NK-92 (cell line): ENCODE data around the gene SNRNP200.
"Not testable (repeated sequence)": the region's sequence is repeated elsewhere in the genome, so short reads cannot be mapped to it uniquely, and the experiment has no call there.

Source experiments
- DNase-seq: peaks from one replicate; lab custom pipeline; 2025; ENCODE audit not compliant: unreplicated experiment; lab: John Stamatoyannopoulos, UW

Gene SNRNP200

DNA sequence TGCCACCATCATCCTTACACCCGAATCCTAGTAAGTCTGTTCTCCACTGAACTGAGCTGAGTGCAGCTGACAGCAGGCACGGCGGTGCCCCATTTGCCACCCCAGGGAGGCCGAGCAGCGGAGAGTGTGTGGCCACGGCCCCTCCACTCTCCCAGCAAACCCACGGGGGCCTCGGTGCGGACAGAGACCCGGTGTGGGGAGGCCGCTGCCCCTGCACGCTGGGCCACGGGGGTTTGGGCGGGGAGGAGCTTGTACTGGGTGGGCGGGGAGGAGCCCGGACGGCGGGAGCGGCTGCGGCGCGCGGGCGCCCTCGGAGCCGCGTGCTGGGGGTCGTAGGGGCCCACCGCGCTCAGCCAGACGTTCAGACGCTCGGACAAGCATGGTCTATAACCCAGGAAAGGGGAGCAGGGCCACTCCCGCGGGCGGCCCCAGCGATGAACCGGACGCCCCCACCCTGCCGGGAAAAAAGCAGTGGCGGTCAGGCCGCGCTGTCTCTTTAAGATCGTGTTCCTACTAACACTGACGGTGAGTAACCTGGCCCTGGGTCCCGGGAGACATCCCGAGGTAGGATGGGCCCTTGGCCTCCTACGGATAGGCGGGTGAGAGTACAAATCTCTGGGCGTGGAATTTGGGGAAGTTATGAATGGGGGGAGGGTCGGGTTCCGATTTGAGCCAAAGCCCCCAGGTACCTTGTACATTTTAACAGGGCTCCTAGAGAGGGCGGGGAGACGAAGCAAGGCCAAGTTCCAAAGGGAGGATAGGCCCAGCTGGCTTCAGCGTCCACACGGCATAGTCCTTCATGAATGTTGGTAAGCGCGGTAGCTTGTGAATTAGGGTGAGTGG, 19.9 kb upstream of the SNRNP200 start, which contains the start of gene ITPRIPL1:
Gene ITPRIPL1, plus strand, starts transcription at position 277 of the 843 bp plus-strand sequence. Its CDS starts 523 bp downstream, at position 800.
- DNase-seq = no peak

GRCh38 chr2:96324721-96325040, 19.3 kb upstream of the SNRNP200 start:
- no peak for DNase-seq

GRCh38 chr2:96323849-96324248, 18.5 kb upstream of the SNRNP200 start:
- no peak for DNase-seq

DNA sequence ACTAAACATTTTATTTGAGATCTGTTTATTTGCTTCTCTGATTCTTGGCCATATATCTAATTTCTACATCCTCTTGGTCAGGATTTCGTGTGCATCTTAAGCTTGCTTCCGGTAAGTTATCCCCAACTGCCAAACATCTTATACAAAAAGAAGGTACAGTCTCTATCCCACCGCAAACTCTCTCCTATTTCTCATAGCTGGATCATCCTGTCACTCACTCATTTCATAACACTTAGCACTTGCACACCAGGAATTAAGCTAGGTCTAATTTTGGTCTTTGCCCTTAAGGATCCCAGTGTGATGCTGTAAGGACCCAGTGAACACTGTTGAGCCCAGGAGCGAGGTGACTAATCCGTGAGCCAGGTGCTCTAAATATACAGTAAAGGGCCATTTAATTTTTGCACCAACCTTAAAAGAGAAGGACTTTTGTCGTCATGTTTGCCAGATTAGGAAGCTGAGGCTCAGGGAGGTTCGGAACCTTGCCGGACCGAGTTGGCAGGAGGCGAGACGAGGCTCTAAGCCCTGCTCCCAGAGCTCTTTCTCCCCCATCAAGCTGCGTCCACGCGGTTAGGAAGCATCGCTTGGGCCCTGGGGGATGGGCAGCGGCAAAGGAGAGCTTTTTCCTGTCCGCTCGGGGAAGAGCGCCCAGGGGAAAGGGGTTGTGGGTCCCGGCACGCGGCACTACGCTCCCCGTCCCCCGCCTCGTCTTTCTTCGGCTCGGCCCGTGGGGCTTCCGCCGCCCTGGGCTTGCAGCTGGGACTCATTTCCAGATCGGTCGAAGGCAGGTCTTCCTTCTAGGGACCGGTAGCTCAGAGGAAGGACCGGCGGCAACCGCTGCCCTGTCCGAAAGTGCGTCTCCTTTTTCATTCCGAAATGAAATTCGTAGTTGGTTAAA, 15.6 kb upstream of the SNRNP200 start:
- no peak for DNase-seq

GRCh38 chr2:96320326-96320725, 15.0 kb upstream of the SNRNP200 start:
- DNase-seq = no peak

DNA sequence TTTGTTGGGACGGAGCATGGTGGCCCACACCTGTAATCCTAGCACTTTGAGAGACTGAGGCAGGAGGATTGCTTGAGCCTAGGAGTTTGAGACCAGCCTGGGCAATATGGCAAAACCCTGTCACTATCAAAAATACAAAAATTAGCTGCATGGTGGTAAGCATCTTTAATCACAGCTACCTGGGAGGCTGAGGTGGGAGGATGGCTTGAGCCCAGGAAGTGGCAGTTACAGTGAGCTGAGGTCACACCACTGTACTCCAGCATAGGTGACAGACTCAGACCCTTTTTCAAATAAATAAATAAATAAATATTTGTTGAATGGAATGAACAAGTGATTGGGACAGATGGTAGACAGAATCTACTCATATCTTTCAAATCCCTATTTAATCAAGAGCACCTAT, 14.1 kb upstream of the SNRNP200 start:
- no peak for DNase-seq

DNA sequence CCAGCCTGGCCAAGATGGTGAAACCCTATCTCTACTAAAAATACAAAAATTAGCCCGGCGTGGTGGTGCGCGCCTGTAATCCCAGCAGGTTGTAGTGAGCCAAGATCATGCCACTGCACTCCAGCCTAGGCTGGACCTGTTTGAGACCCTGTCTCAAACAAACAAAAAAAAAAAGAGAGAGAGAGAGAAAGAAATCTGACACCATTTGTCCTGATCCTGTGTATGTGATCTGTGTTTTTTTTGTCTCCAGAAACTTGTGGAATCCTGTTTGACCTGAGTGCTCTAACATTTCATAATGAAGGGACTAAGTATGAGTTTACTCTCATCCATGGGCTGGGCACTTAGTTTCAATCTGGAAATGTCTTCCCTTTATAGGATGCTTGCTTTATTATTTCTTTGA, 13.4 kb upstream of the SNRNP200 start:
- DNase-seq = no peak

GRCh38 chr2:96317584-96317997, 12.2 kb upstream of the SNRNP200 start:
- no peak for DNase-seq

GRCh38 chr2:96316999-96317398, 11.7 kb upstream of the SNRNP200 start:
- DNase-seq = no peak

DNA sequence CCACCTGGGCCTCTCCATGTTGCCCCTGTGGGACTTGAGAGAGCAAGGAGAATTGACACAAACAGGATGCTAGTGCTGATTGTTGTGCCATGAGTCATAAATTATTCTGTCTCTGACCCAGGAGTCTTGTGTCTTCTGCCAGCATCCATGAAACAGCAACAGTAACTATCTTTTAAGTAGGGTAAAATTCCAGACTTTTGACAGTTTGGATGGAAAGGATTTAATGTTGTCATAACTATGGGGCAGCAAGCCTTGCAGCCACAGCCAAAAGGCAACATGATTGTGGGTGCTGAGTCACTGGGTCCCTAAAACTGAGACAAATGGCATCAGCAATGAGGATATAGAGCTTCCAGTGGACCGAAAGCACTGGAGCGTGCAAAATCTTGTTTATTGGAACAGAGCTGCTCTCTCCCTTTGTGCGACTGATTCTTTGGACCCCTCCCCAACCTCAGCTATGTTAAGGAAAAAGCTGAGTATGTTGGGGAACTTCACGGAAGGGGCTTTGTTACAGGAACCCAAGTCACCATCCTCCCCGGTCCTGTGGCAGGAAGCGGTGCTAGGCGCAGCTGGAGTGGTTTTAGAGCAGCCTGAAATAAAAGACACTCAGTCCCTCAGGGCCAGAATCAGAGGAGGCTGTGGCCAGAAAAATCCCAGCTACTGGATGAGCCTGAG, 10.2 kb upstream of the SNRNP200 start:
- DNase-seq = no peak

DNA sequence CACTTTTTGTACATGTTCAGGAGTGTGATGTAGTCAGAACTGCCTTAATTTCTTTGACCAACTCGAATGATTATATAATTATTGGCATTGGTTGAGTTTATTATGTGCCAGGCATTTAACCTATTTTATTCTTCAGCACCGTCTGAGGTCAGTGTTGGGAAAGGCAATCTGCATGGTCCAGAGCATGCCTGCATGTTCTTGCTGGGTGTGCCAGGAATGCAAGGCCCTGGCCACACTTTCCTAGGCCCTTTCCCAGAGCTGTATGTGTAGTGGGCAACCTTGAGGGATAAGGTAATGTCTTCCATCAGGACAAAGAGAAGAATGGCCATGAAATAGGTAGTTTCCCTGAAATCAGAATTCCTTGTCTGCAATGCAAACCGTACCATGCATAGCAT, 9.7 kb upstream of the SNRNP200 start:
- no peak for DNase-seq

DNA sequence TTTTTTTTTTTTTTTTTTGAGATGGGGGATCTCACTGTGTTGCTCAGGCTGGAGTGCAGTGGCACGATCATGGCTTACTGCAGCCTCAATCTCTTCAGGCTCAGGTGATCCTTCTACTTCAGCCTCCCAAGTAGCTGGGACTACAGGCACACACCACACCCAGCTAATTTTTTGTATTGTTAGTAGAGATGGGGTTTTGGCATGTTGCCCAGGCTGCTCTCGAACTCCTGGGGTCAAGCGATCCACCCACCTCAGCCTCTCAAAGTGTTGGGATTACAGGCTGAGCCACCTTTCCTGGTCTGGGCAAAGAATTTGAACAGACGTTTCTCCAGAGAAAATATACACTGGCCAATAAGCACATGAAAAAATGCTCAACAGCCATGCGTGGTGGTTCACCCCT, 2.9 kb upstream of the SNRNP200 start:
- no peak for DNase-seq

- DNase-seq = no peak
Measured at GRCh38 chr2:96306370-96306769, 1.0 kb upstream of the SNRNP200 start.

DNA sequence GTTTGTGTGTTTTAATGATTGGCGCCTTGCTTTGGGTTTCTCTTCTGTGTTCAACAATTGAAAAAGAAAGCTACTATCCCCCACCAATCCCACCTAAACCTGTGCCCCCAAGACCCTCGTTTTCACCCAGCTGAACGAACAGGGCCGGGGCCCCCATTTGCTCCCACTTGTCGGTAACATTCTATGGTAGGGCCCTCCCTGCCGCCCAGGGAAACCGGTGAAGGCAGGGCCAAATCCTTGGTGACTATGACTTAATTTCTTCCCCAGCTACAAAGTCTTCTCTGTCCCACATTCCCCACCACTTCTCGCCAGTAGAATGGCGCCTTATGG, 598 bp upstream of the SNRNP200 start:
- no peak for DNase-seq

GRCh38 chr2:96304606-96305005, 740 bp downstream of the SNRNP200 start:
- DNase-seq = no peak

- DNase-seq = no peak
Measured at GRCh38 chr2:96301865-96302264, 3.5 kb downstream of the SNRNP200 start.

GRCh38 chr2:96296925-96297324, 8.4 kb downstream of the SNRNP200 start:
- no peak for DNase-seq

DNA sequence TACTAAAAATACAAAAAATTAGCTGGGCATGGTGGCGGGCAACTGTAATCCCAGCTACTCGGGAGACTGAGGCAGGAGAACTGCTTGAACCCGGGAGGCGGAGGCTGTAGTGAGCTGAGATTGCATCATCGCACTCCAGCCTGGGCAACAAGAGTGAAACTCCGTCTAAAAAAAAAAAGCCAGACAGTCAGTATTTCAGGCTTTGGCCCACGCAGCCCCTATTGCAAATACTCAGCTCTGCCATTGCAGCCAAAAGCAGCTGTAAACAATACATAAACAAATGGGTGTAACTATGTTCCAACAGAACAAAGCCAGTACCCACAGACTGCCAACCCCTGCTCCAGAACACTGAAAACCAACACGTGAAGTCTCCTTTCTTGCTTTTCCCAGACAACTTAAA, 11.1 kb downstream of the SNRNP200 start:
- not testable (repeated sequence) for DNase-seq

- DNase-seq = no peak
Measured at GRCh38 chr2:96291751-96292150, 13.6 kb downstream of the SNRNP200 start.

GRCh38 chr2:96287273-96287856, 18.0 kb downstream of the SNRNP200 start:
- no peak for DNase-seq

DNA sequence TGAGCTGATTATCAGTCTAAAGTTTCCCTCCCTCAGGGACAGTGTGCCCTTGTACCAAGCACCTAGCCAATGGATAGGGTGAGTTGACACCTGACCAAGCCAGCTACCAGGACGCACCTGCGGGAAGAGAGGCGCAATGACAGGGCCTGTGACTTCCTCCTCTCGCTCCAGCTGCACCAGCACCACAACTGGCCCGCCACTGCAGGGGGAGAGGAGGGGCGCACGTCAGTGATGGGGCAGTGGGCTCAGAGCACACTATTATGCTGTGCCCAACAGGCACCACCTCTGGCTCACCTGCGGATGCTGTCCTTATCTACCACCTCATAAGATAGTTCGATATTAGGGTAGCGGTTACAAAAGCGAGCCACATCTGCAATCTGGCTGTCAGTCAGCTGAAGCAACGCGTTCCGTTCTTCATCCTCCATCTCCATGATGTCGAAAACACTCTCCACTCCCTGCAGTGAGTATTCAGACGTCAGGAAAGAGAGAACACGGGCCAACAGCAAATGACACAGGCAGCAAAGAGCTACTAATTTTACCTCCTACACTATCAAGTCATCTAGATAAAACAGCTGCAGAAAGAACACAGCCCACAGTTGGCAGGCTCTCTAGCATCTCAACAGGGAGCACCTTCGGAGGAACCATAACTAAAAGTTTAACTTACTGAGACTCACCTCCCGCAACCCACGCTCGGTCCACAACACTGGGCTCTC, 28.4 kb downstream of the SNRNP200 start:
- DNase-seq = no peak
